ENCODE results near the gene SLC2A6.

Gene SLC2A6

DNA sequence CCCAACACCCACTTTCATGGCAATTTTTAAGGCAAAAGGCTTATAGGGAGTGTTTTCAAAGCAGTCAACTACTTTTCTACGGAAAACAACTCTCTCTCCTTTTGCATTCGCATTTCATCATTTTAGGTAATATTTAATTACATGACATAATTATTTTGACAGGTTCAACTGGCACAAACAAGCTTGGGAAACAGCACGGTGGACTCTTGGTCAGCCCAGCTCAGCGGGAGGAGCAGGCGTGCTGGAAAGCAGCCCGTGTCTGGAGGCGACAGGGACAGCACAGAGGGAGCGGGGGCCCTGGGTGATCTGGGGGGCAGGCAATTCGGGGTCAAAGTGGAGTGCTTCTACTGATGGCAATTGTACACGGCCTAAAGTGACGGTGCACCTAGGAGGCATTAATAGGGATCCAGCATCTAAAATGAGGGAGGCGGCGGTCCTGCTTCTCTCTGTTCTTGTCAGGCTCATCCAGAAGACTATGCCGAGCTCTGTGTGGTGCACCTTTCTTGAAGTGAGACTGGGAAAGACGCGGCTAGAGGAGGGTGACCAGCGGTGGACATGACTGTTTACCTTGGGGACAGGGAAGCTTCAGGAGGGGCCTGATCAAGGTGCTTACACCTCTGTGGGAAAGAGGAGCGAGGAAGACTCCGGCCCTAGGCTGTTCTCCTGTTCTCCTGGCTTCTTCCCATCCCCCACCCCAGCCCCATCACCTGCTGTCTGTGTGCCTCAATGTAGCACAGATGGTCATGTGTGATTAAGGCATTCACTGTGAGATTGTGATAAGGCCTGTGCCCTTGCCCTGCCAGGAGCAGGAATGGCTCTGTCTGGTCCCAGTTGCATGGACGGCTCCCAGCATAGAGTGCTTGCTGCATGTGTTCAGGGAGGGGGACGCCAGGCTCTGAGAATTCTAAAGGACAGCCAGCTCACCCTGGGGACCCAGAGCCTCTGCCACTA lies 42.5 kb upstream of the SLC2A6 start:
- Histone ChIP-seq H3K4me1 (ENCODE audit: control insufficient read depth, insufficient read depth, low read length) (peaks cover 5% of the 10 kb centered on the region), H3K36me3 (ENCODE audit: control insufficient read depth, insufficient read depth, low read length) (no peaks in the 10 kb centered on the region), H3K9ac (ENCODE audit: low read depth, low read length) (no peak overlapping the region), H3K27me3 (ENCODE audit: control insufficient read depth, insufficient read depth, low read length) (no peaks in the 10 kb centered on the region), H3K27ac (ENCODE audit: low read depth, low read length) (no peak overlapping the region), H3K9me3 (ENCODE audit: control insufficient read depth, insufficient read depth, low read length) (no peaks in the 10 kb centered on the region), H3K4me3 (ENCODE audit: low read depth, low read length) (no peak overlapping the region)

DNA sequence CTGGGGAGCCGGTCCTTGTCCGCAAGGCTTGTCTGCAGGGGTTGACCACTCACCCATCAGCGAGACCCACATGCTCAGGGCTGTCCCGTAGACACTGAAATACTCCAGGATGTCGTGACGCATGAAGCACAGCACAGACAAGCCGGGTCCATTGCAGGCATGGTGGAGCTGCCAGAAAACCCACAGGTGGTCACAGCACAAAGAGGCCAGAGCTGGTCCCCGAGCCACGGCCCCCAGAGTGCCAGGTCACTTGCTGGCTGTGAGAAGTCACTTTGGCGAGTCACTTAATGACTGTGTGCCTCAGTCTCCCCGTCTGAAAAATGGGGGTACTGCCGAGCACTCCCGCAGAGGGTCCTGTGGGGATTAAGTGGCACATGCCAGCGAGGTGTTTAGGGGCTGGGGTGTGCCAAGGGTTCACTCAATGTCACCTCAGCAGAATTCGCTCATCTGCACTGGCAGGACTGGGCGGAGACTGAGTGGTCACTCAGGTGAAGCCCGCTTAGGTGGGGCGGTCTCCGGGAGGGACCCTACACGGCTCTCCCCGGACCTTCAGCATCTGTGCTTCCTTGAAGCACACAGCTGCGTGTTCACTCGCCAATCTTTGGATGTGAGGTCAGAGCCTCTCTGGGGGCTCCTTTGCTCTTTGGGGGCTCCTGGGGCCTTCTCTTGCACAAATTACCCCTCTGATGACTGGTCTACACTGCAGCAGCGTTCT lies 41.4 kb upstream of the SLC2A6 start:
- H3K27ac ChIP-seq (ENCODE audit: low read depth, low read length), result no peak overlapping the region
- H3K4me1 ChIP-seq (ENCODE audit: control insufficient read depth, insufficient read depth, low read length), result no peaks in the 10 kb centered on the region
- H3K27me3 ChIP-seq (ENCODE audit: control insufficient read depth, insufficient read depth, low read length), result no peaks in the 10 kb centered on the region
- H3K9ac ChIP-seq (ENCODE audit: low read depth, low read length), result no peak overlapping the region
- no peaks in the 10 kb centered on the region for H3K36me3 ChIP-seq (ENCODE audit: control insufficient read depth, insufficient read depth, low read length)
- H3K9me3 ChIP-seq (ENCODE audit: control insufficient read depth, insufficient read depth, low read length), result no peaks in the 10 kb centered on the region
- H3K4me3 ChIP-seq (ENCODE audit: low read depth, low read length), result no peak overlapping the region

DNA sequence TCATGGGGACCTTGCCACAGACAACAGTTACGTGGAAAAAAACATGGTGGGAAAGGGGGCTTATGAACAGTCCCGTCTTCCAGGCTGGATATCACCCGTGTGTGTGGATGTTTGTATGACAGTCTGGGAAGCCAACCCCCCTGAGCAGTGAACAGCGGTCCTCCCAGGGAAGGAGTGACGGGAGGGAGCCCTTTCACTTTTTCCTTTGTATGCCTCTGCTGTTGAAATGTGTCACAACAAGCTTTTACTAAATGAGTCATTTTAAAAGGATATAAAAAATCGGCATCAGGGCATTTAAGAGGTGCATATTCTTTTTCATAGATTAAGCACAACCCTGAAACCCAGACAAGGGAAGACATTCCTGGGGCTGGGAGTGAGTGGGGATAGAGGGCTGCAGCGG lies 40.8 kb upstream of the SLC2A6 start:
- Histone ChIP-seq H3K27ac (ENCODE audit: low read depth, low read length) (no peak overlapping the region), H3K9ac (ENCODE audit: low read depth, low read length) (no peak overlapping the region), H3K4me1 (ENCODE audit: control insufficient read depth, insufficient read depth, low read length) (no peaks in the 10 kb centered on the region), H3K36me3 (ENCODE audit: control insufficient read depth, insufficient read depth, low read length) (no peaks in the 10 kb centered on the region), H3K9me3 (ENCODE audit: control insufficient read depth, insufficient read depth, low read length) (no peaks in the 10 kb centered on the region), H3K4me3 (ENCODE audit: low read depth, low read length) (no peak overlapping the region), H3K27me3 (ENCODE audit: control insufficient read depth, insufficient read depth, low read length) (no peaks in the 10 kb centered on the region)

GRCh38 chr9:133518706-133519449 lies 40.0 kb upstream of the SLC2A6 start:
- Histone ChIP-seq H3K27ac (ENCODE audit: low read depth, low read length) (no peak overlapping the region), H3K4me1 (ENCODE audit: control insufficient read depth, insufficient read depth, low read length) (no peaks in the 10 kb centered on the region), H3K9ac (ENCODE audit: low read depth, low read length) (no peak overlapping the region), H3K27me3 (ENCODE audit: control insufficient read depth, insufficient read depth, low read length) (no peaks in the 10 kb centered on the region), H3K9me3 (ENCODE audit: control insufficient read depth, insufficient read depth, low read length) (no peaks in the 10 kb centered on the region), H3K36me3 (ENCODE audit: control insufficient read depth, insufficient read depth, low read length) (no peaks in the 10 kb centered on the region), H3K4me3 (ENCODE audit: low read depth, low read length) (no peak overlapping the region)

GRCh38 chr9:133518200-133518599 lies 39.3 kb upstream of the SLC2A6 start:
- no peaks in the 10 kb centered on the region for H3K9me3 ChIP-seq (ENCODE audit: control insufficient read depth, insufficient read depth, low read length)
- no peak overlapping the region for H3K9ac ChIP-seq (ENCODE audit: low read depth, low read length)
- no peak overlapping the region for H3K27ac ChIP-seq (ENCODE audit: low read depth, low read length)
- no peaks in the 10 kb centered on the region for H3K36me3 ChIP-seq (ENCODE audit: control insufficient read depth, insufficient read depth, low read length)
- no peak overlapping the region for H3K4me3 ChIP-seq (ENCODE audit: low read depth, low read length)
- no peaks in the 10 kb centered on the region for H3K4me1 ChIP-seq (ENCODE audit: control insufficient read depth, insufficient read depth, low read length)
- H3K27me3 ChIP-seq (ENCODE audit: control insufficient read depth, insufficient read depth, low read length), result no peaks in the 10 kb centered on the region

GRCh38 chr9:133517711-133518110 lies 38.8 kb upstream of the SLC2A6 start:
- Histone ChIP-seq H3K9me3 (ENCODE audit: control insufficient read depth, insufficient read depth, low read length) (no peaks in the 10 kb centered on the region), H3K36me3 (ENCODE audit: control insufficient read depth, insufficient read depth, low read length) (no peaks in the 10 kb centered on the region), H3K27me3 (ENCODE audit: control insufficient read depth, insufficient read depth, low read length) (no peaks in the 10 kb centered on the region), H3K27ac (ENCODE audit: low read depth, low read length) (no peak overlapping the region), H3K9ac (ENCODE audit: low read depth, low read length) (no peak overlapping the region), H3K4me1 (ENCODE audit: control insufficient read depth, insufficient read depth, low read length) (no peaks in the 10 kb centered on the region), H3K4me3 (ENCODE audit: low read depth, low read length) (no peak overlapping the region)

DNA sequence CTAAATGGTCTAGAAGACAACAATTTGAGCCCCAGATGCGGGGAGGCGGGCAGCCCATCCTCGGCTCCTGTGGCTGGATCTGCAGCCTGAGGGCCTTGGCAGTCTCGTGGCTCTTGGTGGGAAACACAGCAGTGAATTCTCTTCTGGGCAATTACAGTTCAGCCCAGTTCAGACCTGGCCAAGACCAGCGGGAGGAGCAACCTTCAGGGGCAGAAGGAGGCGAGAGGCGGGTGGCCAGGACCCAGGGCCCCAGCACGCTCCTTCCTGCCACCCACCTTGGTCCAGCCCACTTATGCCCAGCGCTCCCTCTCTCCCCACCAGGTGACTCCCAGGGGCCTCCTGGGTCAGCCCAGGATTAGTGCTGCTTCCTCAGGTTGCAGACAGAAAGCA lies 38.1 kb upstream of the SLC2A6 start:
- no peaks in the 10 kb centered on the region for H3K27me3 ChIP-seq (ENCODE audit: control insufficient read depth, insufficient read depth, low read length)

DNA sequence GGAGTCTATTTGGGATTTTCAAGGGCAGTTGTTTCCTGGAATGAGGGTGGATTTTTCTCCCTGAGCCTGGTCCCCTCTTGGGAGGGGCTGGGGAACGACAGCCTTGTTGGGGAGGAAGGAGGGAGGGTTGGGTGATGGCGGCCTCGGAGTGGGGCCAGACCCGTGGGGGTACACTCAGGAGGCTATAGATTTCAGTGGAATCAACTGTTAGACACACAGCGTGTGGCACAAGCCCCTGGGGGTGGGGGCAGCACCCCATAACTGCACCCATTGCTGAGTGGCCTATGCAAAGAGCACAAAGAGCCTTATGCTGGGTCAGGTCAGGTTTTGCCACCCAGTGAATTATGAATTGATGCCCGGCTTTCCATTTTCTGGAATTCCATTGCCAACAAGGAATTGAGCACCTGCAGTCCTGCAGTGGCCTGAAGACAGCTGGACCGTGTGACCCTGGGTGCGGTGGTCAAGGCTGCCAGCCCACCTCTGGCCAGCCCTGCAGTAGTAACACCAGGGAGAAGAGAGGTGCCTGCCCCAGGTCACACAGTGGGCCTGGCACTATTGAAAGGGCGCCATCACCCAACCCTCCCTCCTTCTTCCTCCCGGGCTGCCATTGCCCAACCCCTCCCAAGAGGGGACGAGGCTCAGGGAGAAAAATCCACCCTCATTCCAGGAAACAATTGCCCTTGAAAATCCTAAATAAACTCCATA lies 37.5 kb upstream of the SLC2A6 start:
- no peaks in the 10 kb centered on the region for H3K27me3 ChIP-seq (ENCODE audit: control insufficient read depth, insufficient read depth, low read length)
- no peaks in the 10 kb centered on the region for H3K4me1 ChIP-seq (ENCODE audit: control insufficient read depth, insufficient read depth, low read length)
- H3K27ac ChIP-seq (ENCODE audit: low read depth, low read length), result no peak overlapping the region
- no peaks in the 10 kb centered on the region for H3K36me3 ChIP-seq (ENCODE audit: control insufficient read depth, insufficient read depth, low read length)
- no peak overlapping the region for H3K4me3 ChIP-seq (ENCODE audit: low read depth, low read length)
- no peak overlapping the region for H3K9ac ChIP-seq (ENCODE audit: low read depth, low read length)
- no peaks in the 10 kb centered on the region for H3K9me3 ChIP-seq (ENCODE audit: control insufficient read depth, insufficient read depth, low read length)

More for the DNA sequence above, 38.1 kb upstream of the SLC2A6 start:
- H3K27ac ChIP-seq (ENCODE audit: low read depth, low read length), result no peak overlapping the region
- no peak overlapping the region for H3K9ac ChIP-seq (ENCODE audit: low read depth, low read length)
- no peaks in the 10 kb centered on the region for H3K4me1 ChIP-seq (ENCODE audit: control insufficient read depth, insufficient read depth, low read length)
- no peak overlapping the region for H3K4me3 ChIP-seq (ENCODE audit: low read depth, low read length)
- H3K36me3 ChIP-seq (ENCODE audit: control insufficient read depth, insufficient read depth, low read length), result no peaks in the 10 kb centered on the region
- H3K9me3 ChIP-seq (ENCODE audit: control insufficient read depth, insufficient read depth, low read length), result no peaks in the 10 kb centered on the region

DNA sequence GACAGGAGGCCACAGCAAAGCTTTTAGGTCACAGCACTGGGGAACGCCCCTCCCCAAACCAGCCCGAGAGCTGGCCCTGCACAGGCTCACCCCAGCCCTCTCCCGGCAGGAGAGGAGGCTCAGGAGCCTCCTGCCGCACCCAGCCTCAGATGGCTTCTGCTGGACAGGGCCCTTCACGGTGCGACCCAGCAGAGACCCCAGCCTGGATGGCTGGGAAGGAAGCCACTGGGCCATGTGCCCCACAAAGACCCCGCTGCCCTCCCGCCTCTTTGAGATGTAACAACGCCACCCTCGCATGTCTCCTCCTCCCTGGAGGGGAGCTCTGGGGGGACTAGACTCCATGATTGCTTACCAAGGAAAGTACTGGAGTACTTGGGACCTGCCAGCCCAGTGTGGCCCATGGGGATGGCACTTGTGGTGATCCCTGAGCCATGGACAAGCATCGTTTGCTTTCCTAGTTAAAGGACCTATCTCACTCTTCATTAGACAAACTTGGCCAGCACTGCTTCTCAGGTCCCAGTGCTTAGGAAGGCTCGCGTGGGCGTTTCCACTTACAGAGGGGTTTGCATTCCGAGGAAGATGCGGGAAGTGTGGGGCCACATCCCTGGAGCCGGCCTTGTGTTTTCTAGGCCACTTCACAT lies 36.8 kb upstream of the SLC2A6 start:
- H3K9me3 ChIP-seq (ENCODE audit: control insufficient read depth, insufficient read depth, low read length), result no peaks in the 10 kb centered on the region
- H3K4me3 ChIP-seq (ENCODE audit: low read depth, low read length), result no peak overlapping the region
- H3K9ac ChIP-seq (ENCODE audit: low read depth, low read length), result no peak overlapping the region
- no peak overlapping the region for H3K27ac ChIP-seq (ENCODE audit: low read depth, low read length)
- H3K36me3 ChIP-seq (ENCODE audit: control insufficient read depth, insufficient read depth, low read length), result no peaks in the 10 kb centered on the region
- no peaks in the 10 kb centered on the region for H3K27me3 ChIP-seq (ENCODE audit: control insufficient read depth, insufficient read depth, low read length)
- no peaks in the 10 kb centered on the region for H3K4me1 ChIP-seq (ENCODE audit: control insufficient read depth, insufficient read depth, low read length)

DNA sequence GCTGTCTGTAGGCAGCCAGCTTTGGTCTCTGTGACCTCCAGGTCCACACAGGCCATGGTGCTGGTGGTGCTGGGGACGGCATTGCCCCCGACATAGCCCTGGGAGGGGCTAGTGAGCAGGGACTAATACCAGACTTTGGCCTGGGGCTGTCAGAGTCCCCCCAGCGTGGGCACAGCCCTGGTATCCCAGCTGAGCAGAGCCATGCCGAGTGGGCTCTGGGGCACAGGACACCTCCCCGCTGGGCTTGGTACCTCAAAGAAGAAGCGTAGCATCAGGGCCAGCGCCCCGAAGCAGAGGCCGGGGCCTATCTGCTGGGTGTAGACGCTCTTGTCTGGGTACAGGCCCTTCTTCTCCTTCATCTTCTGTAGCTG lies 36.3 kb upstream of the SLC2A6 start:
- Histone ChIP-seq H3K4me1 (ENCODE audit: control insufficient read depth, insufficient read depth, low read length) (no peaks in the 10 kb centered on the region), H3K9me3 (ENCODE audit: control insufficient read depth, insufficient read depth, low read length) (no peaks in the 10 kb centered on the region), H3K4me3 (ENCODE audit: low read depth, low read length) (no peak overlapping the region), H3K27me3 (ENCODE audit: control insufficient read depth, insufficient read depth, low read length) (no peaks in the 10 kb centered on the region), H3K27ac (ENCODE audit: low read depth, low read length) (no peak overlapping the region), H3K9ac (ENCODE audit: low read depth, low read length) (no peak overlapping the region), H3K36me3 (ENCODE audit: control insufficient read depth, insufficient read depth, low read length) (no peaks in the 10 kb centered on the region)

Data from HUES48 (cell line).